CD14-positive monocyte (primary cell): ENCODE results near the gene ZNF385B. TPM values are rescaled to one million over a fixed set of nuclear protein-coding genes. Genes with fewer than 3 reads are reported as not detected.

ENCODE experiments used
- DNase-seq, 3 donors: peaks; one replicate each; pipeline ENCODE4 v3.0.0-alpha.2; 2011 to 2022
- H2AFZ ChIP-seq: 2 replicates; pipeline ENCODE4 v1.6.0; 2012; ENCODE audit warnings: mild to moderate bottlenecking, low read depth, low read length, inconsistent platforms; ENCODE audit not compliant: insufficient read depth, poor library complexity, severe bottlenecking
- H3K27ac ChIP-seq, 2 donors: 1 replicate in 1 of 2; 2 replicates in 1 of 2; pipeline ENCODE4 v1.5.1; 2012 to 2013; ENCODE audit warnings: low read length in 2 of 2, control low read depth in 1 of 2, inconsistent platforms in 1 of 2, low read depth in 1 of 2, mild to moderate bottlenecking in 1 of 2
- H3K27me3 ChIP-seq, 2 donors: one replicate each; pipeline versions ENCODE4 v1.6.0 to v1.6.1; 2011 to 2013; ENCODE audit warnings: low read length in 2 of 2; ENCODE audit not compliant: control insufficient read depth in 2 of 2, insufficient read depth in 2 of 2
- H3K36me3 ChIP-seq, 2 donors: replicated peaks in 1 of 2; 1 replicate in 1 of 2; 2 replicates in 1 of 2; pipeline versions ENCODE4 v1.5.1 to v1.6.1; 2012 to 2013; ENCODE audit warnings: low read length in 2 of 2, control low read depth in 1 of 2, inconsistent platforms in 1 of 2, mild to moderate bottlenecking in 1 of 2; ENCODE audit not compliant: insufficient read depth in 2 of 2, control insufficient read depth in 1 of 2
- H3K4me1 ChIP-seq, 2 donors: 1 replicate in 1 of 2; 2 replicates in 1 of 2; pipeline versions ENCODE4 v1.5.1 to v1.6.1; 2012 to 2013; ENCODE audit warnings: low read length in 2 of 2, control low read depth in 1 of 2, inconsistent platforms in 1 of 2, mild to moderate bottlenecking in 1 of 2, moderate library complexity in 1 of 2; ENCODE audit not compliant: insufficient read depth in 2 of 2, control insufficient read depth in 1 of 2
- H3K4me2 ChIP-seq: replicated peaks from 2 replicates; pipeline ENCODE3; 2012; ENCODE audit warnings: low read length, moderate library complexity, mild to moderate bottlenecking; ENCODE audit not compliant: poor library complexity, severe bottlenecking; ENCODE audit errors: extremely low read depth
- H3K4me3 ChIP-seq, 3 experiments: fragments of 200-600 bp in 1 of 3; sonication (generic) in 1 of 3; replicated peaks in 1 of 3; 1 replicate in 2 of 3; 2 replicates in 1 of 3; pipeline ENCODE4 v1.5.1; 2011 to 2013; ENCODE audit warnings: low read length in 3 of 3, mild to moderate bottlenecking in 3 of 3, control low read depth in 2 of 3, low read depth in 2 of 3, inconsistent platforms in 1 of 3, moderate library complexity in 1 of 3
- H3K79me2 ChIP-seq: 2 replicates; pipeline ENCODE4 v1.6.0; 2012; ENCODE audit warnings: mild to moderate bottlenecking, control low read depth, inconsistent platforms, low read length, moderate library complexity; ENCODE audit not compliant: insufficient read depth
- H3K9ac ChIP-seq: 2 replicates; pipeline ENCODE4 v1.6.0; 2017; ENCODE audit warnings: low read length, mild to moderate bottlenecking; ENCODE audit not compliant: insufficient read depth, poor library complexity, severe bottlenecking
- H3K9me3 ChIP-seq, 2 donors: replicated peaks in 1 of 2; 1 replicate in 1 of 2; 2 replicates in 1 of 2; pipeline versions ENCODE4 v1.5.1 to v1.6.1; 2012 to 2013; ENCODE audit warnings: low read length in 2 of 2, control low read depth in 1 of 2; ENCODE audit not compliant: control insufficient read depth in 1 of 2, insufficient read depth in 1 of 2
- H4K20me1 ChIP-seq: 2 replicates; pipeline ENCODE4 v1.6.0; 2012; ENCODE audit warnings: mild to moderate bottlenecking, low read length, control low read depth, moderate library complexity; ENCODE audit not compliant: insufficient read depth
- H3K27ac Mint-ChIP-seq, 7 donors: one replicate each; pipeline ENCODE4 v1.8.0; 2020; ENCODE audit warnings: mild to moderate bottlenecking in 7 of 7, mixed read lengths in 7 of 7, moderate library complexity in 6 of 7, inconsistent platforms in 2 of 7
- H3K27me3 Mint-ChIP-seq, 3 donors: one replicate each; pipeline ENCODE4 v1.8.0; 2021 to 2022; ENCODE audit warnings: low read depth in 3 of 3, mild to moderate bottlenecking in 3 of 3, mixed read lengths in 3 of 3, moderate library complexity in 3 of 3, inconsistent platforms in 1 of 3
- H3K36me3 Mint-ChIP-seq, 2 donors: one replicate each; pipeline ENCODE4 v1.8.0; 2020; ENCODE audit warnings: mixed read lengths in 2 of 2, inconsistent platforms in 1 of 2, mild to moderate bottlenecking in 1 of 2
- H3K4me1 Mint-ChIP-seq: one replicate; pipeline ENCODE4 v1.8.0; 2020; ENCODE audit warnings: mild to moderate bottlenecking, mixed read lengths
- H3K4me3 Mint-ChIP-seq, 2 donors: one replicate each; pipeline ENCODE4 v1.8.0; 2020; ENCODE audit warnings: mild to moderate bottlenecking in 2 of 2, mixed read lengths in 2 of 2, moderate library complexity in 1 of 2
- H3K9me3 Mint-ChIP-seq, 7 donors: one replicate each; pipeline ENCODE4 v1.8.0; 2020 to 2022; ENCODE audit warnings: mixed read lengths in 7 of 7, mild to moderate bottlenecking in 6 of 7, moderate library complexity in 6 of 7, inconsistent platforms in 2 of 7
- CTCF ChIP-seq: fragments of 200-600 bp; IDR thresholded peaks from one replicate; pipeline ENCODE4 v1.8.0; 2022; ENCODE audit warnings: antibody characterized with exemption, mild to moderate bottlenecking
- WGBS: methylation state at CpG from one replicate; pipeline ENCODE4 v1.1.5; 2013; ENCODE audit warnings: missing lambda C conversion rate; ENCODE audit not compliant: insufficient coverage; 5-methylcytosine and 5-hydroxymethylcytosine counted together
- intact Hi-C, 2 donors: fragments of 100-400 bp; cut with micrococcal nuclease; formaldehyde crosslinking; loops; one replicate each; pipeline versions ENCODE4 v1.15.0 to v1.15.1; 2023
- polyA plus RNA-seq, 3 donors: library from polyadenylated mRNA; depleted of rRNA in 1 of 3; unstranded in 2 of 3; stranded (reverse) in 1 of 3; fragments of 300-500 nt in 2 of 3; fragments of >200 nt in 1 of 3; fragmentation: Illumina TruSeq in 2 of 3; gene quantifications; 1 replicate in 2 of 3; 2 replicates in 1 of 3; pipeline ENCODE4 v1.2.3, GENCODE V29; 2012 to 2021

ZNF385B gene
- polyA plus RNA-seq, 3 donors = not detected

- Mint-ChIP-seq H3K9me3 (peaks cover 0 to 6% (median 2%) of the 10 kb centered on the region in 7 donors), H3K4me3 (no peak overlapping the region), H3K36me3 (no peaks in the 10 kb centered on the region), H3K4me1 (peaks cover 7% of the 10 kb centered on the region), H3K27me3 (peaks cover 42 to 65% (median 51%) of the 10 kb centered on the region in 3 donors), H3K27ac (no peak overlapping the region)
- Histone ChIP-seq H3K36me3 (no peaks in the 10 kb centered on the region), H3K4me2 (no peak overlapping the region), H3K9me3 (peaks cover 0 to 14% of the 10 kb centered on the region in 2 donors), H4K20me1 (no peaks in the 10 kb centered on the region), H3K79me2 (no peaks in the 10 kb centered on the region), H3K27ac (no peak overlapping the region), H3K4me1 (no peaks in the 10 kb centered on the region), H3K4me3 (no peak overlapping the region), H3K9ac (no peak overlapping the region), H2AFZ (no peak overlapping the region), H3K27me3 (peaks cover 42 to 56% of the 10 kb centered on the region in 2 donors)
- no peak for DNase-seq
- no peak for TF ChIP-seq CTCF
- WGBS = under 1% methylated on average over 52 of the region's 52 CpGs
- intact Hi-C loops = no loop called here
These were observed 391 bp downstream of the ZNF385B start for GRCh38 chr2:179861027-179861415.

- no peak overlapping the region for H3K4me3 ChIP-seq
- Mint-ChIP-seq H3K36me3 (no peaks in the 10 kb centered on the region), H3K4me3 (peak overlapping the region; percentile 39 to 63), H3K4me1 (peaks cover 7% of the 10 kb centered on the region), H3K27me3 (peaks cover 42 to 65% (median 51%) of the 10 kb centered on the region in 3 donors), H3K9me3 (peaks cover 0 to 6% (median 2%) of the 10 kb centered on the region in 7 donors), H3K27ac (no peak overlapping the region)
- WGBS = 3% methylated on average over 28 of the region's 34 CpGs
- peaks cover 42 to 56% of the 10 kb centered on the region in 2 donors for H3K27me3 ChIP-seq
- peaks cover 0 to 14% of the 10 kb centered on the region in 2 donors for H3K9me3 ChIP-seq
- H3K79me2 ChIP-seq = no peaks in the 10 kb centered on the region
- H4K20me1 ChIP-seq = no peaks in the 10 kb centered on the region
- H2AFZ ChIP-seq = no peak overlapping the region
- intact Hi-C loops = no loop called here
- H3K9ac ChIP-seq = no peak overlapping the region
- no peak for TF ChIP-seq CTCF
- no peaks in the 10 kb centered on the region for H3K36me3 ChIP-seq
- no peak for DNase-seq
- no peaks in the 10 kb centered on the region for H3K4me1 ChIP-seq
- no peak overlapping the region for H3K4me2 ChIP-seq
- no peak overlapping the region for H3K27ac ChIP-seq
These were observed 971 bp downstream of the ZNF385B start for GRCh38 chr2:179860255-179861026.
